HG03139 (cell line): ENCODE results near the gene DNASE1L2.

ENCODE experiments used
- ATAC-seq: cut with Tn5 transposase; IDR thresholded peaks from one replicate; pipeline ENCODE4 v1.9.1; 2021; ENCODE audit not compliant: unreplicated experiment

Gene DNASE1L2

DNA sequence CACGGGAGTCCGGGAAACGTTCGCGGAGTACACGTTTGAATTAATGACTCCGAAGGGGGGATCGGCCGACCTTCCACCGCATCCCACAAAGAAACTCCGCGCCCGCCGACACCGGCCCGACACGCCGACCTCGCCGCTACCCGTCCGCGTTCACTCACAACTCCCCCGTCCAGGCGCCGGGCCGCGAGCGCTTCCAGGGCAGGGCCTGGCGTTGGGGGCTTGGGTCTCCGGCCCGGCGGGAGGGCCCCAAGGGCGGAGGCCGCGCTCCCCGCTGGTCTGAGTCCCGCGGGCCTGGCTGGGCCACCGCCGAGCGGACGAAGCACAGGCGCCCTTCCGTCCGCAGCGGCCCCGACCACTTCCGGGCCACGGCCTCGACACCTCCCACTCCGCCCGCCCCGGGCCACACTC, 31.3 kb downstream of the DNASE1L2 start:
- peak; percentile 47 for ATAC-seq

DNA sequence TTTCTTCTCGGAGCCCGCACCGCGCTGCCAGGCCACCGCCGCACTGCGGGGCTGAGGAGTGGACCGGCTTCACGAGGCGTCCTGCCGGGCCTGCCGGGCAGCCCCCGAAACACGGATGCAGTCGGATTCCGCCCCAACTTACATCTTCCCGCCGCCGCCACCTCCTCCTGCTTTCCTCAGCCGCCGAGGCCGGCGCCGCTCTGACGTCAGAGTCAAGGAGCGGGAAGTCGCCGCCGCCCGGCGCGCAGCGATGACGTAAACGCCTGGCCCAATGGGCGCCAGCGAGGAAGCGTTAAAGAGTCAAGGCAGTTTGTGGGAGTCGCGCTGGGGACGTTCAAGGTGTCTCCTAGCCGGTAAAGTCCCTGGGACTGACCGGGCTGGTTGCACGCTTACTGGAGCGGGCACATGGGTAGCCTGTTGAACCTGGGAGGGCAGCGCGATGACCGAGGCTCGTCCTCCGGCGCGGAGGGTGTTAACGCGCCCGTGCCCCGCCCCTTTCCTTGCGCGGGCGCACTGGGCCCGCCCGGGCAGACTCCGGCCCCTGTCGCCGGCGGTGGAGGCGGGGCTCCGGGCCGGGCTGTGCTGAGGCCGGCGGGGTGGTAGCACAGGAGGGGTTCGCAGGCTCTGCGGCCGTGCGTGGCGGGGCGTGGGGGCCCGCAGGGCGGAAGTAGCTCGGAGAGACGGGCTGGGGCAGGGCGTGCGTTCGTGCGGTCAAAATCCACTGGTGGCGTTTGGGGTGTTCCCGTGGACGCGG, 31.8 kb downstream of the DNASE1L2 start, which contains the start of gene RNPS1:
RNPS1 (minus strand) TSS at position 214 of the 754 bp plus-strand sequence. CDS start 3,483 bp downstream, outside the sequence.
- ATAC-seq = peak; percentile 68

GRCh38 chr16:2270070-2270462, 33.8 kb downstream of the DNASE1L2 start:
- ATAC-seq = no peak

- ATAC-seq = no peak
These were observed 34.6 kb downstream of the DNASE1L2 start for GRCh38 chr16:2270588-2271470.

DNA sequence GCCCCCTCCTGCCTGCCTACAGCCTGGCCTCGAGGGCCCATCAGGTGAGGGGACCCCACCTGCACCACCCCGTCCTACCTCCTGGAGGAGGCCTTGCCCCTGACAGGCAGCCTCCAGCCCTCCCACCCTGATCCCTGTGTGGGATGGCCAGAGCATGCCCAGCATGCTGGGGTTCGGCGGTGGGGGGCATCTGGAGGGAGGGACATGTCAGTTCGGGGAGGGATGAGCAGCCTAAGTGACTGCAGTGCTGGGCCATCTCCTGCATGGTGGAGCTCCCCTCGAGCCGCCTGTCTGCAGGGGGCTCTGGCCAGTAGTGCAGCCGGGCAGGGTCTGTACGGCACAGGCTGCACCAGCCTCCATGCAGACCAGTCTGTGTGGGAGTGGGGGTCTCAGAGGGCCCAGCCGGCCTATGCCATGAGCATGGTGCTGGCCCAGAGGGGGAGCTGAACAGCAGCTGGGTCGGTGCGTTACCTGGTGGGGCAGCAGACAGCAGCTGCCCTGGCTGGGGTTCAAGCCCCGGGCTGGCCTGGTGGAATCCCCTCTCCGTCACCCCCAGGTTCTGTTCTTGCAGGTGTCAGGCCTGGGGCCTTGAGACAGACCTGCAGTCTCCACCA, 35.7 kb downstream of the DNASE1L2 start:
- ATAC-seq = no peak

- no peak for ATAC-seq
These were observed 37.2 kb downstream of the DNASE1L2 start for GRCh38 chr16:2273484-2273883.

DNA sequence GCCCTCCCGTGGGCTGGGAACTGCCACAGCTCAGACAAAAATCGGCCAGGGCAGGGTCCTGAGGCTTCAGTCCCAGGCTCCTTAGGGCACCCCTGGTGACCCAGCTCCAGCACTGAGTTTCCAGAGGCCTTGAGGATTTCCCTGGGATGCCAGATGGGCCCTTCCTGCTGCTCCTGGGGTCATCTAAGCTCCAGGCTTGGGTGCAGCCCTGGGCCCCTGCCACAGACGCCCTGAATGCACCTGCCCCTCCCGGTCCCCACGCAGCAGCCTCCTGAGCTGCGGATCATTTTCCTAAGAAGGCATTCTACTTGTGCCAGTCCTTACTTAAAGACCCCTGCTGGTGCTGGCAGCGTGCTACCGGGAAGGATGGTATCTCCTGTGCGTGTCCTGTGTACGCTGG, 37.7 kb downstream of the DNASE1L2 start:
- no peak for ATAC-seq

DNA sequence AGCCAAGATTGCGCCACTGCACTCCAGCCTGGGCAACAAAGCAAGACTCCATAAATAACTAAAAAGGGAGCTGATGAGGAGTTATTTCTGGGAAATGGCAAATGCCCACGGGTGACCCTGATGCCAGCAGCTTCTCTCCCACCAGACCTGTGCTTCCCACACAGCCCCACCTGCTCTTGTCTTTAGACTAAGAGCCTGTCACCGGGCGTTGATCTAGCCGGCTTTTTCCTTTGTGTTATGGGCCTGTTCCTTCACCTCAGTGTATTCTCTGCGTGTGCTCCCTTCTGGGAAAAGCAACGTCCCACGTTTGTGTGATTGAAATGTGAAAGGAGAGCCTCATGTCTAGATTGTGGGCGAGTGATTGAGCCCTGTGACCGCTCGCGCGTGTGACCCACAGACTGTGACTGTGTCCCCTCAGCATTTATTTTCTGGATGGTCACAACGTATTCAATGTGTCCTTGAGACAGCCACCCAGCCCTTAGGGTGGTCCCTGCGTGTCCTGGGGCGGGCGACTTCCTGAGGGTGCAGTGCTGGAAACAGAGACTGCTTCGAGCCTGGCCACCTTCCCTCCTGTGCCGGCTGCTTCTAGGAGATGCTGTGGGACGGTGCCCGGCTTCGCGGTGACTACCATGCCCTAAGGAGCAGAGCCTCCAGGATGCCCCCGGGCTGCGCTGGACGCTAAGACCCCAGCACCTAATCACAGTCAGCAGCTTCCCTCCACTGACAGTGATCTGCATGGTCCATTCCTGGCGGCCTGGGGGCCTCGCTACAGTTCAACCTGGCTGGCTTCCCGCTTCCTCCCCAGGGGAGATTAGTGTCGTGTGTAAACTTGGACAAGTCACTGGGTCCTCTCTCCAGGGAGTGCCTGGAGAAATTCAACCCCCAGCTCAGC, 39.5 kb downstream of the DNASE1L2 start:
- ATAC-seq = no peak

DNA sequence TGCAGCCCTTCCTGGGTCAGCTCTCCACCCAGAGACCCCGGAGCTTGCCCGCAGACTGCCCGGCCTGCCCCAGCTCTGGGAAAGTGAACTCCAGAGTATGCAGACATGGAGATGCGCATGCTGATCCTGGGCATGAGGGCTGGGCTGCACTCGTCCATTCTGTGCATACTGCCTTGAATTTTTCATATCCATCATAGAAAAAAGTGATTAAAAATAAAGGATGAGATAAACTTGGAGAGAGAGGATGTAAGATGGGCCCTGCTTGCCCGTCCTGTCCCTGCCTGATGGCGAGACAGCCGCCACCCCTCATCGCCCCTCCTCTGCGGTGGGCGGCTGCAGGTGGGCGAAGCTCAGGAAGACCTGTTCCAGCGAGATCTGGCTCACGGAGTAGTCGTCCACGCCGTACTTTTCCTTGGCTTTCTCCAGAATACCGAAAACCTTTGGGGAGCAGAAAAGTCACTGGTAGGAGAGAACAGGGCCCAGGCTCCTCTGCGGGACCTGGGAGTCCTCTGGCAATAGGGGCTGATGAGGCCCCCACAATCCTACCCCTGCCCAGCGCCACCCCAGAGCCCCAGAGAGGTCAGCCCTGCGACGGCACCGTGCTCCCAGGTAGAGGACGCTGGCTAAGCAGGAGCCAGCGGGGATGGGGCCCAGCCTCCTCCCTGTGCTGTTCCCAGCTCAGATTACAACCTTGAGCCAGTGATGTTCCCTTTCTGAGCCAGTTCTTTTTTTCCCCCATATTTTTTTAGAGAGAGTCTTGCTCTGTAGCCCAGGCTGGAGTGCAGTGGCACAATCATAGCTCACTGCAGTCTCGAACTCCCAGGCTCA, 40.3 kb downstream of the DNASE1L2 start:
- no peak for ATAC-seq

- ATAC-seq = no peak
These were observed 41.4 kb downstream of the DNASE1L2 start for GRCh38 chr16:2277466-2278271.

GRCh38 chr16:2278272-2278608, 42.0 kb downstream of the DNASE1L2 start:
- ATAC-seq = no peak

DNA sequence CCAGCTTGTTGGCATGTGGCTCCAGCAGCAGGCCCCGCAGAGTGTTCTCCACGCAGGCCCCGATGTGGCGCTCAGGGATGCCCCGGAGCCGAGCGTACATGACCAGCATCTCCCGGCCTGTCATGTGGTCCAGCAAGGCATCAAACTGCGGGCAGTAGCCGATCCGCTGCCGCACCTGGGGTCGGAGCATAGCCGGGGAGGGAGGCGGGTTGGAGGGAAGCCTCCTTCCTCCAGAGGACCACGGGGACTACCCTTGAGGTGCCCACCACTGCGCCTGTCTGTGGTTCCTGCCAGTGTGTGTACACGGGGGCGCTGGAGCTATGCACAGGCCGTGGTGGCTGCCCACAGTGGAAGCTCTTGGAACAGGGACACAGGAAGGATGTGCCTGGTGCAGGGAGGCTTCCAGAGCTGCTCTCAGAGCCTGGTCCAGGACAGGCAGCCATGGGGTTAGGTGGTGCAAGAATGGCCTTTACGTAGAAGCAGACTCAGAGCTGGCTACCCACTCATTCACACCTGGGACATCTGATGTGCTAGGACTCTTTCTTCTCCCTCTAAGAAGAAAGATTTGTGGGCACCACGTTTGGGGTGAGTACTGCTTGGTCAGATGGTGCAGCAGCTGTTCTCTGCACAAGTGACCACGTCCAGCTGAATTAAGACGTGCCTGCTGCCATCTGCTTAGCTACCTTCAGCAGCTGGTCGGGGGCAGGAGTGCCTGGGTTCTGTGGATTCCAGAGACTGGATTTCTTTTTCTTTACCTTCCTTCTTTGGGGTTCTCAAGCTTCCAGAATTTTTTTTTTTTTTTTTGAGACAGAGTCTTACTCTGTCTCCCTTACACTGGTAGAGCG, 42.9 kb downstream of the DNASE1L2 start:
- ATAC-seq = no peak

GRCh38 chr16:2280461-2280860, 44.2 kb downstream of the DNASE1L2 start:
- no peak for ATAC-seq

DNA sequence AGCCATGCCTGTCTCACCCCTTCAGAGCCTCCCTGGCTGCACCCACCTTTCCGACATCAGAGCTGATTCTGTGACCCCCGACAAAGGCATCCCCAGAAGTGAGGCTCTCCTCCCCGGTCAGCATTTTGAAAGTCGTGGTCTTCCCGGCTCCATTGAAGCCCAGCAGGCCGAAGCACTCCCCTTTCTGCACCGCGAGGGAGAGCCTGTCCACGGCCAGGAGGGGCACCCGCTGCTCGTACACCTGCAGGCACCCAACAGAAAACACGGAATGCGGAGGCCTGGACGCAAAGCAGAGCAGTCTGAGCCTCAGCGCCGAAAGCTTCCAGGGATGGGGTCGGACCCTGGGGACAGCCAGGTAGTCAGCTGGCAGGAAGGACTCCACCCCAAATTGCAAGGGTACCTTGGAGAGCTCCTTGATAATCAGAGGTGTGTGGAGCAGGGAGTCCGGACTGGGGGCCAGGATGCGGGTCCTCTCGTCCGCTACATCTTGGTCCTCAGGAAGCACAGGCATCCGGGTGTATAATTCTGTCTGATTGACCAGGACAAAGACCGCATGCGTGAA, 44.8 kb downstream of the DNASE1L2 start:
- no peak for ATAC-seq

DNA sequence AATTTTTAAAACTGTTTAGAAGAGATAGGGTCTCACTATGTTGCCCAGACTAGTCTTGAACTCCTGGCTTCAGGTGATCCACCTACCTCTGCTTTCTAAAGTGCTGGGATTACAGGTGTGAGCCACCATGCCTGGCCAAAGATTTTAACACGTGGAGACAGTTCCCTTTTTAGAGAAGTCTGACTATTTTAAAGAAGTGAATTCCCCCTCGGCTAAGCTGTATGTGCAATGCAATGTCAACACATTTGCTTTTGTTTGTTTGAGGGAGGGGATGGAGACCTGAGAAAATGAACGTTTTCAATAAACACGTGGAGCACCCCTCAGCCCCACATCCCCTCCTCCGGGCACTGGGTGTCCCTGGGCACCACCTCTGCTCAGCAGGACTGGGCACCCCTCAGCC, 46.0 kb downstream of the DNASE1L2 start:
- ATAC-seq = no peak

GRCh38 chr16:2282866-2283555, 46.8 kb downstream of the DNASE1L2 start:
- no peak for ATAC-seq
